Trophoblast cell (in vitro differentiated cells and primary cell): ENCODE results near the gene METRN.

Source experiments
- DNase-seq, 2 donors: peaks; one replicate each; pipeline ENCODE4 v3.0.0-alpha.2; 2016
- H2AFZ ChIP-seq: 2 replicates; pipeline ENCODE4 v1.6.1; 2013; ENCODE audit warnings: low read length, moderate library complexity, mild to moderate bottlenecking; ENCODE audit not compliant: insufficient read depth, poor library complexity
- H2AK5ac ChIP-seq: 2 replicates; pipeline ENCODE4 v1.6.1; 2013; ENCODE audit warnings: mild to moderate bottlenecking, low read length
- H2BK120ac ChIP-seq: 2 replicates; pipeline ENCODE4 v1.6.1; 2013; ENCODE audit warnings: low read length, mild to moderate bottlenecking, moderate library complexity; ENCODE audit not compliant: insufficient read depth, poor library complexity
- H2BK12ac ChIP-seq: 2 replicates; pipeline ENCODE4 v1.6.1; 2013; ENCODE audit warnings: mild to moderate bottlenecking, low read length, moderate library complexity
- H2BK5ac ChIP-seq: 2 replicates; pipeline ENCODE4 v1.6.1; 2013; ENCODE audit warnings: low read length, low read depth, moderate library complexity, mild to moderate bottlenecking; ENCODE audit not compliant: poor library complexity
- H3K14ac ChIP-seq: 2 replicates; pipeline ENCODE4 v1.6.1; 2013; ENCODE audit warnings: mild to moderate bottlenecking, low read length
- H3K18ac ChIP-seq: 2 replicates; pipeline ENCODE4 v1.6.1; 2013; ENCODE audit warnings: mild to moderate bottlenecking, low read length
- H3K23ac ChIP-seq: 2 replicates; pipeline ENCODE4 v1.6.1; 2013; ENCODE audit warnings: low read length
- H3K27ac ChIP-seq: 2 replicates; pipeline ENCODE4 v1.5.1; 2013; ENCODE audit warnings: low read depth, mild to moderate bottlenecking, inconsistent platforms, low read length, moderate library complexity
- H3K27me3 ChIP-seq: 2 replicates; pipeline ENCODE4 v1.6.1; 2013; ENCODE audit warnings: inconsistent platforms, mild to moderate bottlenecking, low read length, moderate library complexity; ENCODE audit not compliant: insufficient read depth
- H3K36me3 ChIP-seq, 2 experiments: 1 replicate in 1 of 2; 2 replicates in 1 of 2; pipeline ENCODE4 v1.6.1; 2013; ENCODE audit warnings: low read length in 2 of 2, mild to moderate bottlenecking in 2 of 2, moderate library complexity in 1 of 2; ENCODE audit not compliant: insufficient read depth in 2 of 2, control insufficient read depth in 1 of 2
- H3K4ac ChIP-seq: 2 replicates; pipeline ENCODE4 v1.6.1; 2013; ENCODE audit warnings: low read depth, mild to moderate bottlenecking, low read length, moderate library complexity
- H3K4me1 ChIP-seq, 2 experiments: 1 replicate in 1 of 2; 2 replicates in 1 of 2; pipeline ENCODE4 v1.6.1; 2013; ENCODE audit warnings: low read length in 2 of 2, mild to moderate bottlenecking in 2 of 2, moderate library complexity in 1 of 2; ENCODE audit not compliant: insufficient read depth in 2 of 2, control insufficient read depth in 1 of 2
- H3K4me2 ChIP-seq: 2 replicates; pipeline ENCODE4 v1.6.1; 2013; ENCODE audit warnings: inconsistent platforms, mild to moderate bottlenecking, low read length, moderate library complexity
- H3K4me3 ChIP-seq: 2 replicates; pipeline ENCODE4 v1.5.1; 2013; ENCODE audit warnings: mild to moderate bottlenecking, low read depth, low read length, inconsistent platforms
- H3K79me1 ChIP-seq: one replicate; pipeline ENCODE4 v1.6.1; 2013; ENCODE audit warnings: low read length
- H3K79me2 ChIP-seq: 2 replicates; pipeline ENCODE4 v1.6.1; 2013; ENCODE audit warnings: low read length, mild to moderate bottlenecking; ENCODE audit not compliant: control insufficient read depth, insufficient read depth, poor library complexity
- H3K9ac ChIP-seq: 2 replicates; pipeline ENCODE4 v1.6.1; 2013; ENCODE audit warnings: mild to moderate bottlenecking, low read length
- H3K9me3 ChIP-seq: 2 replicates; pipeline ENCODE4 v1.6.1; 2013; ENCODE audit warnings: low read depth, mild to moderate bottlenecking, control low read depth, inconsistent platforms, low read length; ENCODE audit not compliant: insufficient read depth
- H4K12ac ChIP-seq: 2 replicates; pipeline ENCODE4 v1.6.1; 2013; ENCODE audit warnings: low read depth, mild to moderate bottlenecking, low read length, moderate library complexity
- H4K8ac ChIP-seq: 2 replicates; pipeline ENCODE4 v1.6.1; 2013; ENCODE audit warnings: low read depth, mild to moderate bottlenecking, low read length, moderate library complexity
- H4K91ac ChIP-seq: one replicate; pipeline ENCODE4 v1.6.1; 2013; ENCODE audit warnings: low read depth, mild to moderate bottlenecking, low read length, moderate library complexity
- WGBS: extraction: QIAGEN DNeasy Blood & Tissue Kit; methylation state at CpG from one replicate; pipeline ENCODE4 v1.1.7; 2013; ENCODE audit warnings: missing lambda C conversion rate; ENCODE audit not compliant: insufficient read length, insufficient coverage; ENCODE audit errors: extremely low coverage; 5-methylcytosine and 5-hydroxymethylcytosine counted together

METRN gene

GRCh38 chr16:747978-748746, 33.2 kb downstream of the METRN start:
- Histone ChIP-seq H3K9ac (no peak overlapping the region), H3K23ac (no peak overlapping the region), H3K4me3 (no peak overlapping the region), H3K79me2 (no peaks in the 10 kb centered on the region), H3K18ac (no peak overlapping the region), H2BK120ac (no peak overlapping the region), H4K91ac (no peak overlapping the region), H2AFZ (no peak overlapping the region), H2BK12ac (no peak overlapping the region), H3K4me1 (no peaks in the 10 kb centered on the region), H2BK5ac (no peak overlapping the region), H3K14ac (no peak overlapping the region), H3K4me2 (no peak overlapping the region), H3K27ac (no peak overlapping the region), H4K12ac (no peak overlapping the region), H3K4ac (no peak overlapping the region), H2AK5ac (no peak overlapping the region), H3K36me3 (no peaks in the 10 kb centered on the region), H3K9me3 (no peaks in the 10 kb centered on the region), H3K27me3 (no peaks in the 10 kb centered on the region), H3K79me1 (no peaks in the 10 kb centered on the region), H4K8ac (no peak overlapping the region)
- no CpG with 5 or more reads among the region's 39 CpGs for WGBS
- DNase-seq = peak; percentile 55 to 68

DNA sequence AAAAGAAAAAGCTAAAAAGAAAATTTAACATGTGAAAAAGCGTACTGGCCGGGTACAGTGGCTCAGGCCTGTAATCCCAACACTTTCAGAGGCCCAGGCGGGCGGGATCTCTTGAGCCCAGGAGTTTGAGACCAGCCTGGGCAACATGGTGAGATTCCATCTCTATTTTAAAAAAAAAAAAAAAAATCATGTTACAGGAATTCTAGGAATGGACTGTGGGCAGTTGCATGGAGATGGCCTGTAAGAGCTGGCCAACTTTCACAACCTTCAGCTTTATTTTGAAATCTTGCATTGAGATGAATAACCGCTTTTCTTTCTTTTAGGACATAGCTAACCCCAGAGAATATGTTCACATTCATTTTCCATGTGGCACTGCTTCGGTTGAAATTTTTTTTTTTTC, 34.1 kb downstream of the METRN start:
- H3K18ac ChIP-seq = no peak overlapping the region
- no peaks in the 10 kb centered on the region for H3K36me3 ChIP-seq
- no peak overlapping the region for H4K8ac ChIP-seq
- no peak overlapping the region for H2BK5ac ChIP-seq
- DNase-seq = peak; percentile 76 to 96
- H3K4me3 ChIP-seq = no peak overlapping the region
- no peaks in the 10 kb centered on the region for H3K79me2 ChIP-seq
- H3K14ac ChIP-seq = no peak overlapping the region
- no peak overlapping the region for H2BK12ac ChIP-seq
- no CpG with 5 or more reads among the region's 6 CpGs for WGBS
- no peak overlapping the region for H2AK5ac ChIP-seq
- no peak overlapping the region for H3K27ac ChIP-seq
- H3K27me3 ChIP-seq = no peaks in the 10 kb centered on the region
- no peak overlapping the region for H3K4ac ChIP-seq
- no peak overlapping the region for H3K23ac ChIP-seq
- no peaks in the 10 kb centered on the region for H3K4me1 ChIP-seq
- H3K9me3 ChIP-seq = no peaks in the 10 kb centered on the region
- no peak overlapping the region for H3K9ac ChIP-seq
- H4K91ac ChIP-seq = no peak overlapping the region
- no peak overlapping the region for H4K12ac ChIP-seq
- H3K4me2 ChIP-seq = no peak overlapping the region
- H3K79me1 ChIP-seq = no peaks in the 10 kb centered on the region
- no peak overlapping the region for H2AFZ ChIP-seq
- no peak overlapping the region for H2BK120ac ChIP-seq

- H2AFZ ChIP-seq = no peak overlapping the region
- H3K4me1 ChIP-seq = no peaks in the 10 kb centered on the region
- no peaks in the 10 kb centered on the region for H3K27me3 ChIP-seq
- no peak for DNase-seq
- H3K14ac ChIP-seq = no peak overlapping the region
- no peak overlapping the region for H3K4ac ChIP-seq
- H3K9ac ChIP-seq = no peak overlapping the region
- no peaks in the 10 kb centered on the region for H3K36me3 ChIP-seq
- no peak overlapping the region for H4K91ac ChIP-seq
- H3K4me2 ChIP-seq = no peak overlapping the region
- no peak overlapping the region for H4K8ac ChIP-seq
- no peak overlapping the region for H3K27ac ChIP-seq
- no peak overlapping the region for H2AK5ac ChIP-seq
- no peak overlapping the region for H3K4me3 ChIP-seq
- no peak overlapping the region for H2BK120ac ChIP-seq
- H3K23ac ChIP-seq = no peak overlapping the region
- no CpG with 5 or more reads among the region's 9 CpGs for WGBS
- no peaks in the 10 kb centered on the region for H3K79me2 ChIP-seq
- H3K9me3 ChIP-seq = peaks cover under 1% of the 10 kb centered on the region
- no peak overlapping the region for H4K12ac ChIP-seq
- no peaks in the 10 kb centered on the region for H3K79me1 ChIP-seq
- H2BK12ac ChIP-seq = no peak overlapping the region
- no peak overlapping the region for H3K18ac ChIP-seq
- no peak overlapping the region for H2BK5ac ChIP-seq
Measured at GRCh38 chr16:750485-750884, 35.6 kb downstream of the METRN start.

DNA sequence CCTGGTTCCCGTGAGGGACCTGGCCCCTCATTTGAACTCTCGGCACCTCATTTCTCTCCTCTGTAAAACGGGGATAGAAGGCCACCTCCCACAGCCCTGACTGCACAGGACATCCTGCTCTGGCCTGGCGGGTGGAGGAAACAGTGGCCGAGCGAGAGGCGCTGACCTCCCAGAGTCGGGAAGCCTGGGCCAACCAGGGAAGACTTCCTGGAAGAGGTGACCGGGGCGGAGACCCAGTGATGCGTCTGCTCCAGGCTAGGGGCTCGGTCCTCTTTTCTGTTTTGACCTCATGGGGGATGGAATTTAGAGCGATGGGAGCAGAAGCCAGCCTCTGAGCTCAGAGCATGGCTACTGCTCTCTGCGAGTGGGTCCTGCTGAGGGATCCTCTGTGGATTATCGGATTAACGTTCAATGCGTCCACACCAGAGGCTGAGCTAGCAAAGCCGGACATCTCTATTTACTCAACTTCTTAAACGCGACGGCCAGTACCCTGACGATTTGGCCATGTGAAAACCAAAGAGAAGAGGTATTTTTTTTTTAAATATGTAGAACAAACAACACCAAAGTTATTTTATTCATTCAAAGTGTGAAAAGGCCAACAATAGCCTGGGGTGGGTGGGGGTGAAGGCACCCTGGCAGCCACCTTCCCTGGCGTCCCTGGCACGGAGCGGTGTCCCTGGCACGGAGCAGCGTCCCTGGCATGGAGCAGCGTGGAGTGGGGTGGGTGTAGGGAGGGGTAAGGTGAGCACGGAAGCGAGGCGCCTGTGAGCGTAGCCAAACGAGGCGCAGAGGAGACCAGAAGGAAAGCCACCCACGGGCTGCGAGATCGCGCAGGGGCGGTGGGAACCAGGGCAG, 36.5 kb downstream of the METRN start:
- H4K91ac ChIP-seq = no peak overlapping the region
- no peak overlapping the region for H2BK5ac ChIP-seq
- no peaks in the 10 kb centered on the region for H3K27me3 ChIP-seq
- no peak overlapping the region for H3K4me3 ChIP-seq
- H2AFZ ChIP-seq = no peak overlapping the region
- WGBS = no CpG with 5 or more reads among the region's 39 CpGs
- H4K12ac ChIP-seq = no peak overlapping the region
- no peak overlapping the region for H3K14ac ChIP-seq
- no peak overlapping the region for H3K4ac ChIP-seq
- H3K36me3 ChIP-seq = no peaks in the 10 kb centered on the region
- peaks cover 2% of the 10 kb centered on the region for H3K9me3 ChIP-seq
- no peaks in the 10 kb centered on the region for H3K4me1 ChIP-seq
- H3K27ac ChIP-seq = no peak overlapping the region
- H3K9ac ChIP-seq = no peak overlapping the region
- no peaks in the 10 kb centered on the region for H3K79me2 ChIP-seq
- no peak overlapping the region for H4K8ac ChIP-seq
- H2BK12ac ChIP-seq = no peak overlapping the region
- no peaks in the 10 kb centered on the region for H3K79me1 ChIP-seq
- no peak overlapping the region for H2AK5ac ChIP-seq
- no peak overlapping the region for H3K4me2 ChIP-seq
- no peak overlapping the region for H3K18ac ChIP-seq
- no peak for DNase-seq
- no peak overlapping the region for H3K23ac ChIP-seq
- H2BK120ac ChIP-seq = no peak overlapping the region
